ENCODE data around the gene PNRC1. TPM values are rescaled to one million over a fixed set of nuclear protein-coding genes. Genes with fewer than 3 reads are reported as not detected.

PNRC1 gene
- total RNA-seq, 1 donor from 2014 or later: 236 TPM

DNA sequence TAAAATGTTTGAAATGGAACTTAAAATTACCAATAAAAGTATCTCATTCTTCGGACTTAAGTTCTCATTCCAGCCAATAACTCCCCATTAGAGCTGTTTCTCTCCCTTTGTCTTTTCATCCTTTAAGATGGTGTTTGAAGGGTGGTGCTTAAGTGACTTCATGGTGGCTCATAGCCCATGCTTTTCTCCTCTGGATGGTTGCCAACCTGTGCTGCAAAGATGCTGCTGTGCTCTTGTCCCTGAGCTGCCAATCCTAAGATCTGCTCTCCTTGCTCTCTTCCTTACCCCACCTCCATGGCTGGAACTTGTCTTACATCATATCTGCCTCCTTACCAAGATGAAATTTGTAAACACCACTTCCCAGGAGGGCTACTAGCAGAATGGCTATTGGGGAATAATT, 31.6 kb upstream of the PNRC1 start:
- H2AFZ ChIP-seq (replicated peaks): no peak overlapping the region
- H3K4me1 Mint-ChIP-seq: no peaks in the 10 kb centered on the region

DNA sequence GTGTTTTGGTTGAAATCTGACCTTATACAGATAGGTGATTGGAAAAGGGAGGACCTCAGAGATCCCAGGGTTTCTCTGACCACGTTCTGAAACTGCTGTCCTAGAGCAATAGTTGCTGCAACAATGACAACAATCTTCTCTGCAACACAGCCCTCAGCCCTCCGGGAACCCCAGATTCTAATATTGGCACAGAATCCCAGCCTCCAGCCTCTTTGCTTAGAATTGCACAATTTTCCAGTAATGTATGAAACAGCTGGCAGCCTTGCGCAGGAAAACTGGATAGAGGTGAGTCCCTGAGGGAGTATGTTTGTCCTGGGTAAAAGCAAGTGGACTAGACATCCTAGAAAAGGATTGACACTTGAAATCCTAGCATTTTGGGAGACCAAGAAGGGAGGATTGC, 30.4 kb upstream of the PNRC1 start:
- no peak overlapping the region for H3K4me3 ChIP-seq
- no peaks in the 10 kb centered on the region for H3K36me3 ChIP-seq
- TF ChIP-seq EZH2 (IDR thresholded peaks at IDR 0.05): no peak
- TF ChIP-seq, protein P1, sequence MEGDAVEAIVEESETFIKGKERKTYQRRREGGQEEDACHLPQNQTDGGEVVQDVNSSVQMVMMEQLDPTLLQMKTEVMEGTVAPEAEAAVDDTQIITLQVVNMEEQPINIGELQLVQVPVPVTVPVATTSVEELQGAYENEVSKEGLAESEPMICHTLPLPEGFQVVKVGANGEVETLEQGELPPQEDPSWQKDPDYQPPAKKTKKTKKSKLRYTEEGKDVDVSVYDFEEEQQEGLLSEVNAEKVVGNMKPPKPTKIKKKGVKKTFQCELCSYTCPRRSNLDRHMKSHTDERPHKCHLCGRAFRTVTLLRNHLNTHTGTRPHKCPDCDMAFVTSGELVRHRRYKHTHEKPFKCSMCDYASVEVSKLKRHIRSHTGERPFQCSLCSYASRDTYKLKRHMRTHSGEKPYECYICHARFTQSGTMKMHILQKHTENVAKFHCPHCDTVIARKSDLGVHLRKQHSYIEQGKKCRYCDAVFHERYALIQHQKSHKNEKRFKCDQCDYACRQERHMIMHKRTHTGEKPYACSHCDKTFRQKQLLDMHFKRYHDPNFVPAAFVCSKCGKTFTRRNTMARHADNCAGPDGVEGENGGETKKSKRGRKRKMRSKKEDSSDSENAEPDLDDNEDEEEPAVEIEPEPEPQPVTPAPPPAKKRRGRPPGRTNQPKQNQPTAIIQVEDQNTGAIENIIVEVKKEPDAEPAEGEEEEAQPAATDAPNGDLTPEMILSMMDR (IDR thresholded peaks at IDR 0.05): no peak
- H3F3A ChIP-seq (ENCODE audit: low read depth): no peaks in the 10 kb centered on the region
- Mint-ChIP-seq H3K9me3 (no peaks in the 10 kb centered on the region), H3K4me1 (no peaks in the 10 kb centered on the region), H3K4me3 (no peak overlapping the region), H3K27me3 (ENCODE audit: insufficient read depth, low read depth) (no peaks in the 10 kb centered on the region), H3K36me3 (no peaks in the 10 kb centered on the region), H3K27ac (no peak overlapping the region)
- no peaks in the 10 kb centered on the region for H3K4me1 ChIP-seq
- H3K9ac ChIP-seq: no peak overlapping the region
- no peaks in the 10 kb centered on the region for H3K9me3 ChIP-seq (ENCODE audit: low read depth)
- no peak overlapping the region for H3K27ac ChIP-seq
- no peaks in the 10 kb centered on the region for H4K20me1 ChIP-seq (ENCODE audit: low read depth)
- H2AFZ ChIP-seq (replicated peaks): no peak overlapping the region
- H3K4me2 ChIP-seq: no peak overlapping the region
- DNase-seq (ENCODE audit: low spot score): no peak
- no peaks in the 10 kb centered on the region for H3K79me2 ChIP-seq (ENCODE audit: low read depth)
- H3K27me3 ChIP-seq: no peaks in the 10 kb centered on the region

More for the DNA sequence above, 31.6 kb upstream of the PNRC1 start:
- Histone ChIP-seq H3K27ac (no peak overlapping the region), H3K36me3 (no peaks in the 10 kb centered on the region), H3K9ac (no peak overlapping the region), H4K20me1 (ENCODE audit: low read depth) (no peaks in the 10 kb centered on the region), H3K4me2 (no peak overlapping the region), H3K4me3 (no peak overlapping the region), H3K9me3 (ENCODE audit: low read depth) (no peaks in the 10 kb centered on the region), H3F3A (ENCODE audit: low read depth) (no peaks in the 10 kb centered on the region), H3K4me1 (peaks cover 5% of the 10 kb centered on the region), H3K27me3 (no peaks in the 10 kb centered on the region), H3K79me2 (ENCODE audit: low read depth) (no peaks in the 10 kb centered on the region)
- no peak overlapping the region for H3K4me3 Mint-ChIP-seq
- H3K27ac Mint-ChIP-seq: no peak overlapping the region
- no peaks in the 10 kb centered on the region for H3K36me3 Mint-ChIP-seq
- DNase-seq (ENCODE audit: low spot score): no peak
- no peaks in the 10 kb centered on the region for H3K27me3 Mint-ChIP-seq (ENCODE audit: insufficient read depth, low read depth)
- H3K9me3 Mint-ChIP-seq: no peaks in the 10 kb centered on the region
- TF ChIP-seq, protein P1 (IDR thresholded peaks at IDR 0.05): no peak
- TF ChIP-seq EZH2 (IDR thresholded peaks at IDR 0.05) (no peak), EZH2phosphoT487 (IDR thresholded peaks at IDR 0.05) (no peak)

DNA sequence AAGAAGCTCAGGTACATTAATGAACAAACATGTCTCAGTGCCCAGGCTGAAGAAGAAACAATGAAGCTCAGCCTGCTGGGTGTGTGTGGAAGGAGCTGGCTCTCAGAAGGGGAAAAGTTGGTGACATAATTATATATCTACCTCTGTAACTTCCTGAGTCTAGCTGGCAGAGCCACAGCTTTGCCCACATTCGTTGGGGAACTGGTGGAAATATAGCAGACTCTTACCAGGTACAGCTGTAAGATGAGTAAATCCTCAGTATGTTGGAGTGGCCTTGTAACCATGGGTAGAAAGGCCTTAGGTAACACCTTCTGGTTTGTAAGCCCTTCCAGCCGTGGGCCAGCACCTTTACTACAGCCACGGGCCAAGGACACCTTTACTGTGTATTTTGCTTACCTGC, 29.9 kb upstream of the PNRC1 start:
- Histone ChIP-seq H3K9ac (no peak overlapping the region), H3K27ac (no peak overlapping the region), H3K4me1 (no peaks in the 10 kb centered on the region), H2AFZ (replicated peaks) (no peak overlapping the region), H3K27me3 (no peaks in the 10 kb centered on the region), H3K9me3 (ENCODE audit: low read depth) (no peaks in the 10 kb centered on the region), H3F3A (ENCODE audit: low read depth) (no peaks in the 10 kb centered on the region), H3K4me2 (no peak overlapping the region), H3K79me2 (ENCODE audit: low read depth) (no peaks in the 10 kb centered on the region), H4K20me1 (ENCODE audit: low read depth) (no peaks in the 10 kb centered on the region), H3K36me3 (no peaks in the 10 kb centered on the region), H3K4me3 (no peak overlapping the region)
- TF ChIP-seq EZH2 (IDR thresholded peaks at IDR 0.05) (no peak), EZH2phosphoT487 (IDR thresholded peaks at IDR 0.05) (no peak)
- Mint-ChIP-seq H3K9me3 (no peaks in the 10 kb centered on the region), H3K4me1 (no peaks in the 10 kb centered on the region), H3K36me3 (no peaks in the 10 kb centered on the region), H3K4me3 (no peak overlapping the region), H3K27ac (no peak overlapping the region), H3K27me3 (ENCODE audit: insufficient read depth, low read depth) (no peaks in the 10 kb centered on the region)
- no peak for DNase-seq (ENCODE audit: low spot score)

DNA sequence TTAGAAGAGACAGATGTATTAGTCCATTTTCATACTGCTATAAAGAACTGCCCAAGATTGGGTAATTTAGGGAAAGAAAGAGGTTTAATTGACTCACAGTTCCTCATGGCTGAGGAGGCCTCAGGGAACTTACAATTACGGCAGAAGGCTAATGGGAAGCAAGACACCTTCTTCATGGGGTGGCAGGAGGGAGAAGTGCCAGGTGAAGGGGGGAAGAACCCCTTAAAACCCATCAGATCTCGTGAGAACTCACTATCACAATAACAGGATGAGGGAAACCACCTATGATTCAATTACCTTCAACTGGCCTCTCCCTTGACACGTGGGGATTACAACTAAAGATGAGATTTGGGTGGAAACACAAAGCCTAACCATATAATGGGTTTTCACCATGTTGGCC, 28.9 kb upstream of the PNRC1 start:
- Histone ChIP-seq H3K27ac (no peak overlapping the region), H3F3A (ENCODE audit: low read depth) (no peaks in the 10 kb centered on the region), H3K79me2 (ENCODE audit: low read depth) (no peaks in the 10 kb centered on the region), H3K4me1 (no peaks in the 10 kb centered on the region), H4K20me1 (ENCODE audit: low read depth) (no peaks in the 10 kb centered on the region), H3K9ac (no peak overlapping the region), H3K36me3 (no peaks in the 10 kb centered on the region), H3K4me2 (no peak overlapping the region), H3K27me3 (no peaks in the 10 kb centered on the region), H3K4me3 (no peak overlapping the region), H3K9me3 (ENCODE audit: low read depth) (no peaks in the 10 kb centered on the region), H2AFZ (replicated peaks) (no peak overlapping the region)
- TF ChIP-seq EZH2 (IDR thresholded peaks at IDR 0.05): no peak
- TF ChIP-seq, protein P1 (IDR thresholded peaks at IDR 0.05): no peak
- no peak for TF ChIP-seq EZH2phosphoT487 (IDR thresholded peaks at IDR 0.05)
- Mint-ChIP-seq H3K4me1 (no peaks in the 10 kb centered on the region), H3K9me3 (no peaks in the 10 kb centered on the region), H3K4me3 (no peak overlapping the region), H3K27ac (no peak overlapping the region), H3K27me3 (ENCODE audit: insufficient read depth, low read depth) (no peaks in the 10 kb centered on the region), H3K36me3 (no peaks in the 10 kb centered on the region)
- DNase-seq (ENCODE audit: low spot score): no peak
